ENCODE data around the gene CLSTN2. TPM values are rescaled to one million over a fixed set of nuclear protein-coding genes. Genes with fewer than 3 reads are reported as not detected.

Gene CLSTN2
- total RNA-seq, 1 donor from 2014 or later: 65.0 TPM

GRCh38 chr3:139916271-139916670 is 18.7 kb upstream of the CLSTN2 start:
- Mint-ChIP-seq H3K27ac (ENCODE audit: unreplicated experiment) (no peak overlapping the region), H3K9me3 (ENCODE audit: low read depth) (no peaks in the 10 kb centered on the region), H3K36me3 (ENCODE audit: low read depth) (peaks cover 6% of the 10 kb centered on the region), H3K27me3 (ENCODE audit: low read depth) (peaks cover 20% of the 10 kb centered on the region), H3K4me1 (ENCODE audit: low read depth) (no peaks in the 10 kb centered on the region), H3K4me3 (ENCODE audit: unreplicated experiment) (no peak overlapping the region)
- DNase-seq (ENCODE audit: low spot score): no peak
- no peak for TF ChIP-seq CTCF (IDR thresholded peaks at IDR 0.05)

DNA sequence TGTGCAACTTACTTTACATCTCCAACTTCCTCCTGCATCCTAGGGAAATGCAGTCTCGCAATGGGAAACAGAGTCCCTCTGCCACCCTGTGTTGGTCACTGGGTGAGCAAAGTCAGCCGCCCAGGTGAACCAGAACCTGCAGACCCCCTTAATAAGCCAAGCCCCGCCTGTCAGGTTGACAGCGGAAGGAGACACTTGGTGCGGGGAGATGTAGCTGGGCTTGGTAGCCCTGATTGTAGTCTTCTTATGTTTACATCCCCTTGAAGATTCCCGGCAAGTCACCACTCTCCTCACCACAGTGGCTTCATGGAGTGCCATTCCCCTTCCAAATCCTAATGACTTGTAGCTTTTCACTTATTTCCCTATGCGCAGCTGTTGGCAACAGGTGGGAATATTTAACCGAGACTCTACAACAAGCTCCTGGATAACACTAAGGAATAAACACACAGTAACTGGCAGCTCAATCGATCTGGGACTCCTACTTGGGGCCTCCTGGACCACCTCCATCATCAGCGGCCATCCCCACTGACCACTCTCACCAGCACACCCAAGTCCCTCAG is 17.7 kb upstream of the CLSTN2 start:
- Mint-ChIP-seq H3K9me3 (ENCODE audit: low read depth) (no peaks in the 10 kb centered on the region), H3K27ac (ENCODE audit: unreplicated experiment) (no peak overlapping the region), H3K27me3 (ENCODE audit: low read depth) (peaks cover 29% of the 10 kb centered on the region), H3K4me3 (ENCODE audit: unreplicated experiment) (no peak overlapping the region), H3K36me3 (ENCODE audit: low read depth) (peaks cover 3% of the 10 kb centered on the region), H3K4me1 (ENCODE audit: low read depth) (no peaks in the 10 kb centered on the region)
- no peak for DNase-seq (ENCODE audit: low spot score)
- TF ChIP-seq CTCF (IDR thresholded peaks at IDR 0.05): no peak

DNA sequence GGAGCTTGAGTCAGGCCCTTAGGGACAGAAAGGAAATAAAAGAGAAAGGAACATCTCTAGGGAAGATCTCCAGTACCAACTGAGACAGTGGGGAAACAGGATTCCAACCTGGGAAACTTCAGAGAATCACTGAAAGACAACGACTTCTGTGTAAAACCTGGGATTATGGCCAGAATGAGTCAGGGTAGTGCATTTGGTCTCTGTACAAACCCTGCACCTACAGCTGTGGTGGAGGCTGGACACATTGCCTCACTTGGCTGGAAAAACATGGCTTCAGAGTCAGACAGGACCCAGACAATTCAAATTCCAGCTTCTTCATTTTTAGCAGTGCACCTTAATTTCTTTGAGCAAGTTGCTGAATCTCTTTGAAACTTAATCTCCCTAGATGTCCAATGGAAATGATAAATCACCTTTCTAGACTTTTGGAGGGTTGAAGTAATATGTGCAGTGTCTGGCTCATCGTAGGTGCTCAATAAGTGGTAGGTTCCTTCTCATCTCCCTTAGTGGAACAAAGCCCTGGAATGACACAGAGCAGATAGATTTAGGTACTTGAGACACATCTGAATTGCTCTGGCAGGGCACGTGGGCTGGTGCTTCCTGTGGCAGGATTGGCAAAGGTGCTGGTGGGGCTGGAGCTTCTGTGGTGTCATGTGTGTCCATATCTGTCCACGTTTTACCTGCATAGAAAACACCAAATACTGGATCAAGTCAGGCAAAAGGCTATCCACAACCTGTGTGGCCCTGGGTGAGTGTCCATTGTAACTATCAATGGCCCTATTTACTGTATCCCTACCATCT is 6.1 kb upstream of the CLSTN2 start:
- no peak overlapping the region for H3K27ac Mint-ChIP-seq (ENCODE audit: unreplicated experiment)
- H3K9me3 Mint-ChIP-seq (ENCODE audit: low read depth): no peaks in the 10 kb centered on the region
- no peaks in the 10 kb centered on the region for H3K36me3 Mint-ChIP-seq (ENCODE audit: low read depth)
- no peak overlapping the region for H3K4me3 Mint-ChIP-seq (ENCODE audit: unreplicated experiment)
- no peak for DNase-seq (ENCODE audit: low spot score)
- TF ChIP-seq CTCF (IDR thresholded peaks at IDR 0.05): no peak
- peaks cover 10% of the 10 kb centered on the region for H3K27me3 Mint-ChIP-seq (ENCODE audit: low read depth)
- no peaks in the 10 kb centered on the region for H3K4me1 Mint-ChIP-seq (ENCODE audit: low read depth)

- no peaks in the 10 kb centered on the region for H3K36me3 Mint-ChIP-seq (ENCODE audit: low read depth)
- TF ChIP-seq CTCF (IDR thresholded peaks at IDR 0.05): no peak
- H3K4me3 Mint-ChIP-seq (ENCODE audit: unreplicated experiment): no peak overlapping the region
Measured at GRCh38 chr3:139930211-139930610, 4.8 kb upstream of the CLSTN2 start.

DNA sequence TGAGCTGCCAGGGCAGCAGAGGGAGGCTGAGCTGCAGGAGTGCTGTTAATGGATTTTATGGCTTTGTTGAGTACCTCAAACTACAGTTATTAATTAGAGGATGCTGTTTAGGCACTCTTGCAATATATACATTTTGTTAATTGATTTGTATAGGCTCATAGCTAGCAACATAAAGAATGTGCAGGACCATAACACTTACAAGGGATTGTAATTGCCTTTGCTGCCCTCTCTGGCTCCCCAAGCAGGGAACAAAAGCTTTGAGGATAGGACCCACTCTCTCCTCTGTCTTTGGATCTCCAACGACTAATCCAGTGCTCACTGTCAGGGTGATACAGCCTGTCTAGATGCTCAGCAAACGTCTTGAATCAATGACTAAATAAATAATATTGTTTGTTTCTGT is 1.2 kb upstream of the CLSTN2 start:
- DNase-seq (ENCODE audit: low spot score): no peak
- TF ChIP-seq CTCF (IDR thresholded peaks at IDR 0.05): no peak
- H3K4me3 Mint-ChIP-seq (ENCODE audit: unreplicated experiment): no peak overlapping the region
- H3K27ac Mint-ChIP-seq (ENCODE audit: unreplicated experiment): no peak overlapping the region
- no peaks in the 10 kb centered on the region for H3K36me3 Mint-ChIP-seq (ENCODE audit: low read depth)
- H3K27me3 Mint-ChIP-seq (ENCODE audit: low read depth): no peaks in the 10 kb centered on the region
- no peaks in the 10 kb centered on the region for H3K9me3 Mint-ChIP-seq (ENCODE audit: low read depth)
- peaks cover 35% of the 10 kb centered on the region for H3K4me1 Mint-ChIP-seq (ENCODE audit: low read depth)

More at GRCh38 chr3:139930211-139930610, 4.8 kb upstream of the CLSTN2 start:
- peaks cover 6% of the 10 kb centered on the region for H3K4me1 Mint-ChIP-seq (ENCODE audit: low read depth)
- DNase-seq (ENCODE audit: low spot score): no peak
- peaks cover 8% of the 10 kb centered on the region for H3K27me3 Mint-ChIP-seq (ENCODE audit: low read depth)
- no peak overlapping the region for H3K27ac Mint-ChIP-seq (ENCODE audit: unreplicated experiment)
- H3K9me3 Mint-ChIP-seq (ENCODE audit: low read depth): no peaks in the 10 kb centered on the region
